ENCODE data around the gene PPFIBP2.
"Not testable (repeated sequence)": the region's sequence is repeated elsewhere in the genome, so short reads cannot be mapped to it uniquely, and the experiment has no call there.

PPFIBP2 gene

DNA sequence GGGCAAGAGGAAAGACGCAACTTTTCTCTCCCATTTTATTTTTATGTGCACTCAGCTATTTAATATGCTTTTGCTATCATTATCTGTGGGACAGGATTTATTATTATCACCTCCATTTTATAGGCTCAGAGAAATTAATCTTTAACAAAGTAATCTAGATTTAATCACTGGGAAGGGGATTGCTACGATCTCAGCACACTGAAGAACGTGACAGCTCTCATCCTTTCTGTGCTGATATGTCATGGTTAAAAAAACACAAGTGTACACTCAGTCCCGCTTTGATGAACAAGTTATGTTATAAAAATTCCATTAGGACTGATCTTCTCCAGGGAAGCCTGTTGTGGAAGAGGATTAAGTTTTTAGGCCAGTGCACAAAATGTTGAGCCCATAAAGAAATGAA is 121.9 kb downstream of the PPFIBP2 start:
- no peak for DNase-seq (ENCODE audit: low spot score)

DNA sequence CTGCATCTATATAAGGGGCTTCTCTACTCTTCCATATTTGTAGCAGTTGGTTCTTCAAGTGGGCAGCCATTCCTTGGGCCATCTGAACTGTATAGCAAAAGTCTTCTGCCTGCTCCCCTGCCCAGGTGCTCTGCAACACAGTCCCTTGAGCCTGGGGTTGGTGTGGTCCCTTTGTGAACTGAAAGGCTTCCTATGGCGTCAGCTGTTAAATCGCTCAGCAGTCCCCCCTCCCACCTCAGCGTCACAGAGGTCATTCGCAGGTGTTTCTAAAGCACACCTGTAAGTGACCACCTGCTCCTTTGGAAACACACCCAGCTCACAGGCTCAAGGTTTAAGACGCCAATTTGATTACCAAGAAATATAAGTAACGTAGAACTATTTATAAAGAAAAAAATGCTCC is 122.6 kb downstream of the PPFIBP2 start:
- DNase-seq (ENCODE audit: low spot score) = no peak

DNA sequence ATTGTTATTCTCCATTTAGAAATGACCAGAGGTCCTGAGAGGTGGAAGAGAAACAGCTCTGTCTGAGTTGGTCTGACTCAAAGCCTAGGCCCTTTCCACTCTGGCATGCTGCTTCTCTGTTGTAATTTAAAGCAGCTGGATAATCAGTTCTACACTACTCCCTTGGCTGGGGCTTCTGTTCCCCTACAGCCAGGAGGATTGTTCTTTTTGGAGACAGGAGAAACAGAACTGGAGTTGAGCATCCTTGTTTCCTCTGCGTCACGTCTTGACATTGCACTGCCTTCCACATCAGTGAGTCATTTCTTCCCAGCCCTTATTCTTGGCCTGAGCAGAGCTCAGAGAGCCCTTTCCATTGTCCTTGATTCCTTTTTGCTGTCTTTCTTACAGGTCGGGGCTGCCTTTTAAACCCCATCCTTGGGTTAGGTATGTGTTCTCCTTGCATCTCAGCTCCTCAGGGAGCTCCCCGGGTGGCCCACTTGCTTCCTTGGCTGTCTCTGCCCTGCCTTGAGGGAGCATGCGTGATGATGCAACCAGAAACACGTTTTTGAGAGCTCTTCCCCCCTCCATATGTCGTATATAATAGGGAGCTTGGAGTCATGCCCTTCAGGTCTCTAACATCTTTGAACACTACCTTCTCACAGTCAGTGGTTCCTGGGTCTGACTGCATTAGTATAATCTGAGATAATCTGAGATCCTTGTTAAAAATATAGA is 123.8 kb downstream of the PPFIBP2 start:
- peak; percentile 91 for DNase-seq (ENCODE audit: low spot score)

DNA sequence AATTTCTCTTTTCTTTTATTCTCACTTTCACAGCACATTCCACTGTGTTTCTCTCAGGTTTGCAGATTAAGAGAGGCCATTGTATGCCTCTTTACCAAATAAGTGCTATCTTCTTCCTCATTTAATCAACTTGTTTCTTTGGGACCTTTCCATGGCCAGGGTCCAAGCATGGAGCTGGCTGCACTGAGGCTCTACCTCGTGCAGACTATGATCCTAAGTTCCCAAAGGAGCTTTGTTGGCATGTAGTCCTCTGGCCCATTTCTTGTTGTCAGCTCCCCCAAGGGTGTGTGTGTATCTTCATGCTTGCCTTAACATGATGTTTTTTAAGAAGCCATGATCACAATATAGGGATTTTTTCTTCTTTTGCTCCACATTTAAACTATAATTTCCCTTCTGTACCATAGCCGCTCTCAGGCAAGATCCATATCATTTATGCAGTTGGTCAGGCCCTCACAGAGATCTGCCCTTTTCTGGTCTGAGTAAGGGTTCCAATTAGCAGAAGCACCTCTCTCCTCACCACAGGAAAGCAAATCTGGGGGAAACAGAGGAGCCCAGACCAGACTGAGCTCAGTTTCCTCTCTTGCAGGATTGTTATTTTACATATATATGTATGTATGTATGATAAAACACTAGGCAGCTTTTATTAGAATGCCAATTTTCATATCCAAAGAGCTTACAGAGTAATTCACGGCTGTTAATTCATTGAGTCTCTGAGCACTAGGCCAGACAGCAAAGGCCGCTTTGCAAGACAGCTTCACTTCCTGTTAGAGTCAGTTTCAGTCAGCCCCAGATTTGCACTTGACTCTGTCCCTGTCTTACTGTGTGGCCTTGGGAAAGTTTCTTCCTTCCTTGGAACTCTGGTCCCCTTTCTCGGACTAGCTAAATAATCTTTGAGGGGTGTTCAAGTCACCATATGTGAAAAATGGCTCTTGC is 125.2 kb downstream of the PPFIBP2 start:
- DNase-seq (ENCODE audit: low spot score) = no peak

DNA sequence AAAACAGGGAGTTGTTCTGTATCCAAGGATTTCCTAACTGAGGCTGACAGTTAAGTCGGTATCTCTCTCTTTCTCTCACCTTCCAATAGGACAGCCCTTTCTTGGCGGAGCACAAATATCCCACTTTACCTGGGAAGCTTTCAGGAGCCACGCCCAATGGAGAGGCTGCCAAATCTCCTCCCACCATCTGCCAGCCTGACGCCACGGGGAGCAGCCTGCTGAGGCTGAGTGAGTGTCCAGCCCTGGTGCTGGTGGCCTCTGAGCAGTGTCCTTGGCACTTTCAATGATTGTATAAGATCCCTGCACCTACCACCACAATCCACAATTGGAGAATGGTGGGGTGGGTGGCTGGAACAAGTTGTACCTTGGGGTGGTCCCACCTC is 125.8 kb downstream of the PPFIBP2 start:
- DNase-seq (ENCODE audit: low spot score) = no peak

DNA sequence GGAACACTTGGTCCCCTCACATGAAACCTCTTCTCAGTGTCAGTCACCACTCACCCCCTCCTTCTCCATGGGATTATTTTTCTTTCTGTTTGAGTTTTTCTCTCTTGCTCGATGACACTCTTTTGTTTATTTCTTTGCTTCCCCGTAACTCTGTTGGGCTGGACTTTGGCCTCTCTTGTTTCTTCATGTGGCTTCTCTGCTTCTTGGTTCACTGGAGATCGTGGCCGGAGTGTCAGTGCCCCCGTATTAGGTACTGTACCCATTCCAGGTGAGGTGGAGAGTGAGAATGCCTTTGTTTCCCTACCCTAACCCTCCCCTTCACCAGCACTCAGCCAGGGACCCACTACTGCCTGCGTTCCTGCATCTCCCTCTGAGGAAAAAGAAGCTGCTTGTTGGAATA is 127.0 kb downstream of the PPFIBP2 start:
- DNase-seq (ENCODE audit: low spot score) = no peak

DNA sequence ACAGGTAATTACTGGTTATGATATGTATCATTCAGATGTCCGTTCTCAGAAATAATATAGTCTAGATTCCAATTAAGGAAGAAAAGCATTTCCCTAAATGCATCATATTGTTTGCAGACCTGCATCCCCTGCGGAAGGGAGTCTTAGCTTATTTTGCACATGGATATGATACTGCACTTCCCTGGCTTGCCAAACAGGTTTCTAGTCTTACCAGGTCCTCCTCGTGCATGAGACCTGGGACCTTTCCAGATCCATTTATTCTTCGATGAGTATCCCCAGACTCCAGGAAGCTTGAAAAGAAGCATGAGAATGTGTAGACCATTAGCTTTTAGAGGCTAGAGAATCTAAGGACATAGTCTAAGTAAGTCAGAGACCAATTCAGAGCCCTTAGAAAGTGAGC is 128.9 kb downstream of the PPFIBP2 start:
- DNase-seq (ENCODE audit: low spot score) = no peak

DNA sequence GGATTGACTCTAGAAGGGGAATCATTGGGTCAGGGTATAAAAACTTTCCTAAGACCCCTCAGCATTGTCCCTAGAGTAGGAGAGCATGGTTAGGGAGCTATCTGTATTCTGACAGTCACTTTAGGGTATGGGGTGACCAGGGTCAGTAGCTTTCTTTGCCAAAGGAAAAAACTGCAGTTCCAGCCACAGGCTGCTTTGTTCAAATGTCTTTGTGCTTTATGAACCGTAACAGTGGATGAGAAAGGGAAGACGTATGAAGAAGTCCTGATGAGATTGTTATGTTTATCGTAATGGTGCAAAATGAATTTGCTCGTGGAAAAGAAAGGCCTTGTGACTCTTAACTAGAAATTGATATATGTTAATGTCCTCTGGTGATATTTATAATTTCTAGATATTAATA is 129.5 kb downstream of the PPFIBP2 start:
- no peak for DNase-seq (ENCODE audit: low spot score)

DNA sequence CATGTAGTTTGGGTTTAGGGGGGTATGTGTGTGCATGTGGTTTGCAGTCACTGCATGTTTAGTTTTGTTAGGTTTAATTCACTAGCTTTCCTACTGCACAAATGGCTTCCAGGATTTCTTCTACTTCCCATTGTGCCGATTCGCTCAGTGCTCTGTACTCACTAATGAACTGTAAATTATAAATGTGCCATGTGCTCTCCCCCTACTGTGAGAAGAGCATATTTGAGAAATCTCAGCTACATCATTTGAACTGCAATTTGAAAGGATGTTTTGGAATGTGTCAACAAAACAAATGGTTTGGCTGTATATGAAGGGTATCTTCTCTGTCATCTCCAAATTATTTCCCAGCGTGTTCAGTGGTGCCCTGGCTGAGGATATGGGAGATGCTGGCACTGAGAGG is 131.4 kb downstream of the PPFIBP2 start:
- no peak for DNase-seq (ENCODE audit: low spot score)

DNA sequence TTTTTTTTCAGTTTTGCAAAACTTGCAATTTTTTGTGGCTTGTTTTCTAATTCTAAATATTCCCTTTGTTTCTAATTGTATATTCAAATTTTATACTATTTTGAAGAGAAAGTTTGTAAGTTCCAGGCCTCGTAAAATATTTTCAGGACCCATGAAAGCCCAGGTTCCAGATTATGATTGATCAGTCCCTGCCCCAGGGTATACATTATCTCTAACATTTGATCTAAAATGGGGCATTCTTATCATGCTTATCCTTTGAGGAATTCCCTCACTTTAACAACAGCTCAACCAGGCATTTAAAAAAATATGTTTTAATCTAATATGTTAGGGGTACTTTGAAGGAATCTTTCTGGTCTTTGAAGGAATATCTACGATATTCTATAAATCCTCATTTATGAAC is 133.1 kb downstream of the PPFIBP2 start:
- DNase-seq (ENCODE audit: low spot score) = no peak

DNA sequence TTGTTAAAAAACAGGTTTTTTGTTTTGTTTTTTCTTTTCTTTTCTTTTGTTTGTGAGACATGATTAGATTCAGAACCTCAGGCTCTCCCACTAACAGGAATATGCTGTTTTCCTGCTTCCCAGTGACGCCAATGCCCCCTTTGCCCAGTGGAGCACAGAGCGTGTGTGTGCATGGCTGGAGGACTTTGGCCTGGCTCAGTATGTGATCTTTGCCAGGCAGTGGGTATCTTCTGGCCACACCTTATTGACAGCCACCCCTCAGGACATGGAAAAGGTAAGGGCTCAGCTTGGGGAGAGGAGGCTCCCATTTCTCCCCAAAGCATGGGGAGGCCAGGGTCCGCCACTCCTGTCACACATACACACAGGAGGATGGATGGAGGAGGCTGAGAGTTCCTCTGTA is 134.5 kb downstream of the PPFIBP2 start:
- no peak for DNase-seq (ENCODE audit: low spot score)

DNA sequence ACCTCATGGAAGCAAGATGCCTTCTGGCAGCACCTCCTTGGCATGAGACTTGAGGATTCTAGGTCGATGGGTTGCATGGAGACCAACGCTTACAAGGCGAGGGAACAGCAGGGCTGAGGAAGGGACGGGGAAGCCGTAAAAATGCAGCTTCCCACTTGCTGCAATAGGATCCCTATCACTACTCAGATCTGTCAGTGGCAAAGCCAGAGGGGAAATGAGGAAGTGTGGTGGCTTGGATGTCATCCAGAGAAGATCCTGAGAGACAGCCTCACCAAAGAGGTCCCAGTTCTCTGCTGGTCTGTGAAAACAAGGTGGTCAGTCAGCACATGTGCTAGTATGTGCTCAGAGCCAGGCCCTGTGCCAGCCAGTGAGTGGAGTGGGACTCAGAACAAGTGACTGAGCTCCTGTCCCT is 137.3 kb downstream of the PPFIBP2 start:
- peak; percentile 25 for DNase-seq (ENCODE audit: low spot score)

DNA sequence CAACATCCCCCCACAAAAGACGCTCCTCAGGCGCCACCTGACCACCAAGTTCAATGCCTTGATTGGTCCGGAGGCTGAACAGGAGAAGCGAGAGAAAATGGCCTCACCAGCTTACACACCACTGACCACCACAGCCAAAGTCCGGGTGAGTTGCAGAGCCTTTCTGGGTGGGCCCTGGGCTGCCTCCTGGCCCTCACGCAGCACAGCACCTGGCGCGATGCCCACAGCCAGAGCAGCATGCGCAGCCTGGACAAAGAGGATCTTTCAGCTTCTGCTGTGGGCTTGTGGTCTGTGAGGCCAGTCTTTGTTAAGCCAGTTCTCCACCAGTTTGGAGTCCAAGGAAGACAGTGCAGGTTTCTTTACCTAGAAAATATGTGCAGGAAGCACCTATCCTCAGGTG is 137.9 kb downstream of the PPFIBP2 start:
- DNase-seq (ENCODE audit: low spot score) = no peak

DNA sequence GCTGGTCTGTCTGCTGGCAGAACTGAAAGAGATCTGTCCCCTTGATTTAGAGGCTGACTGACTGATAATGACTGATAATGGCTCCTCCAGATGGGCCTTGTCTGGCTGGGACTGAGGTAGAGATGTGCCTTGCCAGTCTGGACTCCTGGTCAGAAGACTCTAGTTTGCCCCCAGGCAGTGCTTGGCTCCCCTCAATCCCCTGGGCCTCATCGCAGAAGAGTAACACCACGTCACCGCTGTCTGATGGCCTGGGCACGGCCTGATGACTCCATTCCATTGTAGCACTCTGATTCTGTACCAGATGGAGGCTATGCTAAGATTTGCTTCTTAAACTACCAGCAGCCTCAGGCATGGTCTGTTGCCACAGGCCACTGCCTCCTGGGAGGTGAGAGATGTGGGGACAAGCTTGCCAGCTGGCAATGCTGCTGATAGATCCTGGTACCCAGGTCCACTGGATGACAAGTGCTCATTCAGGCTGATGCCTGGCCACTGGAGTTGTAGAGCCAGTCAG is 140.5 kb downstream of the PPFIBP2 start:
- no peak for DNase-seq (ENCODE audit: low spot score)

DNA sequence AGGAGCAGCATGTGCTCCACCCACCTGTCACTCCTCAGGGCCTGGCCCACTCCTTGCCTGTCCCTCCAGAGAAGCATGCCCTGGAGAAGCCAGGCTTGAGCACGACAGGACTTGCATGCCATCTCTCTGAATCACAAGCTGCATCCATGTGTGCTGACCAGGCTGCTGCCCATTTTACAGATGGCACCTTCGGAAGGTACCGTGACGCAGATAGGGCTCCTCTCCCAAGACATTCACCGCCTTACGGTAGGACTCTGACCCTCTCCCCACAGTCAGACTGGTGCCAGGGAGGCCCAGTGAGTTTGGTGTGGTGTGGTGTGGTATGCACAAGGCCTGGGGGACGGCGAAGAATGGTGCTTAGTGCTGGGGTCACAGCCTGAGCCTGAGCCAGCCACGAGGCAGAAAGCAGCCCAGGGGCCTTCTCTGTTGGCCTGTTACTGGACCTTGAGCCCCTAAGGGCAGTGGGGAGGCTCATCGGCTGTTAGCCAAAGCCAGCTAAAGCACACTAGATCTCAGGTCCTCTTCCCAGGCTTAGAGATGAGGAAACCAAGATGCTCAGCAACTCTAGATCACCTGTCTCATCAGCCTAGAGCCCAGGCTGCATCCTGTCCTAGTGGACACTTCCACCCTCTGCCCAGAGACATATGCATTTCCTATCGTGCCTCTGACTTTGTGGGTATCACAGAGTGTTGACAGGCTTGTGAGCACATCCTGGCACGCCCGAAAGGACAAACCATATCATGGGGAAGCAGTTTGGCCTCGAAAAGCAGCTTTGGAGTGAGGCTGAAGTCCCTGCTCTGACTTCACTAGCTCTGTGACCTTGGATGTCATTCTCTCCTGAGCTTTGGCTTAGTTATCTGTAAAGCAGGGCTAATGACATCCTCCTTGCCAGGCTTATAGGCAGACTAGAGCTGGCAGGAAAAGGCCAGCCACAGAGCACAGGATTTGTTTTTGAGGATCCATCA is 141.7 kb downstream of the PPFIBP2 start:
- DNase-seq (ENCODE audit: low spot score) = no peak

DNA sequence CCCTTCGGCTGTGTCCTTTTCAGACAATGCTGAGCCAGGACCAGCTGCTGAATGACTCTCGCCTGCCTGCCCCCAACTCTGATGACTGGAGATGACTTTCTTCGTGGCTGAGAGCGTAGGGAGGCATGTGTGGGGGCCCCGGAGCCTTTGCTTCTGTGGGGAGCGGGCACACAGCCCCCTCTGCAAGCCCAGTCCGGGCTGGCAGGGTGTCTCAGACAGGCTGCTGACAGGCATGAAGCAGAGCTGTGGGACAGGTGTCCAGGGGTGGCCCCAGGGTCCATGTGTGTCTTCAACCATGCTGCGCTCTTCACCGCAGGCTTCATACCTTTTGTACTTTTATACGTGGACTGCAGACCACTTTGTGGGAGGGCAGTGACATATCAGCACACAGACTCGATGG is 142.9 kb downstream of the PPFIBP2 start:
- no peak for DNase-seq (ENCODE audit: low spot score)

DNA sequence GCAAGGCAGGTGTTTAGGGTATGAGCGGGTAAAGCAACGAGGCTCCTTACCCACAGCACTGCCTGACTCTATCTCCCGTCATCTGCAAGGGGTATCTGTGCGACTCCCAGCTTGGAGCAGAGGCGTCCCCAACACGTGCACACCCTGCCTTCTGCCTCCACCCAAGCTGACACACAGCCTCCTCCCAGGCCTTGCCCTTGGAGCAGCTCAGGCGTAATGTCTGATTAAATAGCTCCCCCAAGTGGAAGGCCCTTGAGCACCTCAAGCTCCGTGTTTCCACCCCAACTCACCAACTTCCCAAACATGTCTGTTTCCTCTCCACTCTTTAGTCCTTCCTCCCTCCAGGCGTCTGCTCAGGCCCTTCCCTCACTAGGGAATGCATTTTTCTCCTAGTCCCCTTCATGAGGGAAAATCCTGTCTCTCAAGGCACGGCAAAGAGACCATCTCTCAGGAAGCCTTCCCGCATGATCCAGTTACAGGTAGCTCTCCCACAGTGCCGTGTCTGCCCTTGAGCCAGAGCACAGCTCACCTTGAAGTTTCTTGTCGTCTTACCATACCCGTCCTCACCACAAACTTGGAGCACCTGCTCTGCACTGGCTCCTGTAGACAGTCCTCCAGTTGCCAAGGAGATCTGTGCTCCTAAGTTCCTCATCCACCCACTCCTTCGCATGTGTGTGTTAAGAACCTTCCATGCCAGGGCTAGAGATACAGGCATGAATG is 143.7 kb downstream of the PPFIBP2 start:
- peak; percentile 84 for DNase-seq (ENCODE audit: low spot score)

DNA sequence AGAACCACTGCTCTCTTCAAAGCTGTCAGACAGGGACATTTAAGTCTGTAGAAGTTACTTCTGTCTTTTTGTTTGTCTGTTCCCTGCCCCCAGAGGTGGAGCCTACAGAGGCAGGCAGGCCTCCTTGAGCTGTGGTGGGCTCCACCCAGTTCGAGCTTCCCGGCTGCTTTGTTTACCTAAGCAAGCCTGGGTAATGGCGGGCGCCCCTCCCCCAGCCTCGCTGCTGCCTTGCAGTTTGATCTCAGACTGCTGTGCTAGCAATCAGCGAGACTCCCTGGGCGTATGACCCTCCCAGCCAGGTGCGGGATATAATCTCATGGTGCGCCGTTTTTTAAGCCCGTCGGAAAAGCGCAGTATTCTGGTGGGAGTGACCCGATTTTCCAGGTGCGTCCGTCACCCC is 149.7 kb downstream of the PPFIBP2 start:
- DNase-seq (ENCODE audit: low spot score) = not testable (repeated sequence)

DNA sequence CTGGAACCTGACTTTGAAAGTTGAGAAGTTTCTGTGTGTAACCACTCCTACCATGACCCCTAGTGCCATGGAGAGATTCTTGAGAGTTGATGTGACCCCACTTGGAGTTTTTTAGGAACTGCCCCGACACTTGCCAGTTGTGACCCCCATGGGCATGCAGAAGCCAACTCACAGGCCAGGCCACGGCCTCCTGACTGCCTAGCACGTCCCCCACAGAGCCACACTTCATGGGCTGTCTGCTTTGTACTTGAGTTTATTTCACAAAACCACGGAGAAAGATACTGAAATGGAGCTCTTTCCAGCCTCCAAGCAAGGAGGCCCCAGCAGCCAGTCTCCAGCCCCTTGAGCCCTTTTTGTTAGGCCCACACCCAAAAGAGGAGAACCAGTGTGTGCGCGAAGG is 151.1 kb downstream of the PPFIBP2 start:
- DNase-seq (ENCODE audit: low spot score) = no peak

DNA sequence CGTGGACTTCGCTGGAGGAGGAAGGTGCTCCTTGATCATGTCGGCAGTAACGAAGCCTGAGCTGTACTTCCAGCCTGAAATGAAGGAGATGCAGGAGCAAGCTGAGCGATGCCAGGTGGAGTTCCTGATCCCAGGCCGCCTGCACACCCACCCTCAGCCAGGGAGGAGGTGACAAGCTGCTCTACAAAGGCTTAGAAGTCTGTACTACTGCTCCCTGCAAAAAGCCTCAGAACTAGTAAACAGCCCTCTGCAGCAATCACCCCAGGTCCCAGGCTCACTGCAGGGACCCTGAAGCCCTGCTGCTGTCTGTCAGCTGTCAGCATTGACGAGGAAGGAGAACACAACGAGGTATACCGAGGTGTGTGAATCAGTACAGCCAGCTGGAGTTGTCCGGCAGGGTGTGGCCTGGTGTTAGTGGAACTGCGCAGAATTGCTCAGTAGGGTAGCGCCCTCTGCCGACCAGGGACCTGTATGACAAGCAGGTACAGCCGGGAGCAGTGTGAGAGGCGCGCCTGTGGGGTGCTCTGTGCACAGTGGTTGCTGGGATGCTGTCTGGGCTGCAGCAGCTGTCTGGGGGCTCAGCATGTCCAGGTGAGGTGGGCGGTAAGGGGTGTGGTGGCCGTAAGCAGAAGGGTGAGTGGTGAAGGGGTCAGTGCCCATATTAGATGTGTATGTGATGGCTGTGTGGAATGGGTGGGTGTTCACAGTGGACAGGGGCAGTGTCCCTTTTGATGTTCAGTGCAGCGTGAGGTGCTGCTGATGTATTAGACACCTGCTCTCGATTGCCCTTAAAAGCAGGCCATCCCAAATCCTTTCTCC is 151.9 kb downstream of the PPFIBP2 start:
- peak; percentile 85 for DNase-seq (ENCODE audit: low spot score)
